ENCODE data around the gene COL11A1. TPM values are rescaled to one million over a fixed set of nuclear protein-coding genes. Genes with fewer than 3 reads are reported as not detected.

Gene COL11A1
- total and polyA plus RNA-seq, 2 of the 4 experiments (the other 2 are of a cell fraction), result 4.6 to 5.2 TPM

DNA sequence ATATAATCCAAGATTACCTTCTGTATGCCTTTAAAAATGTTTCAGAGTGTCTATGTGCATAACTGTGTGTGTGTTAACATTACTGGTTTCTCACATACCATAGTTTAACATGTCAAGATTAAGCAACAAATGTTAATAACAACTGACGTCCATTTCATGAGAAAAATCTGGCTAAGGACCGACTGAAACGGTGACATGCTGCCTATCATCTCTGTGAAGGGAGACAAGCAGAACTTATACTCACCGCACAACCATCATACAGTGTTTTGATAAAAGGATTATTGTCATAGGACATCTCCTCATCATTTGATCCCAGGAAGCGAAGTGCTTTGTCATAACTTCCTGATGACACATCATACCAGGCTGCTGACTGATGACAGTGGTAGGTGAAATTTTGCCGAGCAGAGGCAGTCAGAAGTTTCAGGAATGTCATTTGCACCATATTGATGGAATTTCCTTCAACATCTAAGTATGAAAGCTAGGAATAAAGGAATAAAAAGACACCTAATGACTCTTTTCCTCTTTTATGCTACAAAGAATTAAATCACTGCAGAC lies 228.8 kb downstream of the COL11A1 start:
- Histone ChIP-seq H2BK120ac (ENCODE audit: low read depth, low read length) (peak overlapping the region; percentile 89), H3K27me3 (ENCODE audit: control insufficient read depth, insufficient read depth, low read length) (no peaks in the 10 kb centered on the region), H3K4me1 (ENCODE audit: control insufficient read depth, insufficient read depth, low read length) (peaks cover 2% of the 10 kb centered on the region; the same call in 1 of the 2 replicates), H3K23ac (ENCODE audit: low read depth, low read length) (peak overlapping the region; percentile 88; the same call in 1 of the 2 replicates), H2BK5ac (ENCODE audit: low read depth, low read length, poor library complexity, severe bottlenecking) (peak overlapping the region; percentile 89), H2AK9ac (replicated peaks; ENCODE audit: low read depth, low read length, poor library complexity) (no peak overlapping the region), H3K4ac (ENCODE audit: low read depth, low read length) (peak overlapping the region; percentile 46; the same call in 1 of the 2 replicates), H4K20me1 (ENCODE audit: insufficient read depth, low read length) (no peaks in the 10 kb centered on the region), H3K18ac (ENCODE audit: low read depth, low read length) (peak overlapping the region; percentile 40; the same call in 1 of the 2 replicates), H2BK20ac (ENCODE audit: low read depth, low read length) (peak overlapping the region; percentile 92), H3K4me2 (ENCODE audit: low read depth, low read length) (peak overlapping the region; percentile 32; the same call in 1 of the 2 replicates), H3K56ac (ENCODE audit: extremely low read depth, insufficient read depth, low read length) (peak overlapping the region; percentile 64; the same call in 1 of the 2 replicates), H3K4me3 (ENCODE audit: insufficient read depth, low read depth, low read length) (no peak overlapping the region), H3K36me3 (ENCODE audit: control insufficient read depth, insufficient read depth, low read length) (no peaks in the 10 kb centered on the region), H3K9ac (ENCODE audit: low read depth, low read length) (no peak overlapping the region), H3K79me1 (ENCODE audit: low read depth in 1 of 2, low read length in 2 of 2) (no peaks in the 10 kb centered on the region), H4K91ac (ENCODE audit: insufficient read depth, low read depth, low read length) (peak overlapping the region; percentile 40; the same call in 1 of the 2 replicates), H2BK15ac (ENCODE audit: low read depth, low read length) (0 out of 3 replicates have a peak overlapping the region, but pooled peaks have one; percentile 2), H4K5ac (ENCODE audit: low read depth, low read length) (peak overlapping the region; percentile 16; the same call in 1 of the 2 replicates), H3K14ac (replicated peaks; ENCODE audit: low read depth, low read length) (peak overlapping the region; percentile 65; the same call in 1 of the 2 replicates), H3K9me1 (ENCODE audit: insufficient read depth, low read length) (no peaks in the 10 kb centered on the region), H3K9me3 (ENCODE audit: control insufficient read depth, insufficient read depth, low read length) (no peaks in the 10 kb centered on the region), H2AK5ac (ENCODE audit: low read depth, low read length) (no peak overlapping the region), H2AFZ (replicated peaks; ENCODE audit: low read length, poor library complexity) (peak overlapping the region; percentile 6), H4K8ac (ENCODE audit: low read depth in 2 of 2, low read length in 2 of 2) (peak overlapping the region in 1 of 2 experiments; percentile 69; a peak in 2 of 4 replicates), H3K27ac (ENCODE audit: insufficient read depth, low read length) (peak overlapping the region; percentile 6; the same call in 1 of the 2 replicates)
- CTCF ChIA-PET, result no interaction called here
- no TSS peak for BruUV-seq (replicated peaks)
- peak; percentile 31 for TF ChIP-seq CEBPB (IDR thresholded peaks at IDR 0.05; ENCODE audit: low read depth, low read length)
- TF ChIP-seq, protein P1, sequence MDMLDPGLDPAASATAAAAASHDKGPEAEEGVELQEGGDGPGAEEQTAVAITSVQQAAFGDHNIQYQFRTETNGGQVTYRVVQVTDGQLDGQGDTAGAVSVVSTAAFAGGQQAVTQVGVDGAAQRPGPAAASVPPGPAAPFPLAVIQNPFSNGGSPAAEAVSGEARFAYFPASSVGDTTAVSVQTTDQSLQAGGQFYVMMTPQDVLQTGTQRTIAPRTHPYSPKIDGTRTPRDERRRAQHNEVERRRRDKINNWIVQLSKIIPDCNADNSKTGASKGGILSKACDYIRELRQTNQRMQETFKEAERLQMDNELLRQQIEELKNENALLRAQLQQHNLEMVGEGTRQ (IDR thresholded peaks at IDR 0.05; ENCODE audit: low read depth, low read length), result no peak
- TF ChIP-seq NFE2L2 (IDR thresholded peaks at IDR 0.05; ENCODE audit: low read depth, low read length), result peak; percentile 58
- peak; percentile 53; the same call in 1 of the 2 replicates for TF ChIP-seq MAFK (IDR thresholded peaks at IDR 0.05; ENCODE audit: low read depth, low read length)
- peak; percentile 26; the same call in 1 of the 2 replicates for TF ChIP-seq FOS (IDR thresholded peaks at IDR 0.05; ENCODE audit: low read depth, low read length)
- WGBS, 2 experiments (ENCODE audit: extremely low coverage in 2 of 2, insufficient read length in 1 of 2), result 0% methylated on average over 1 of the region's 6 CpGs; no CpG with 5 or more reads in 1 of the 2 experiments
- dilution Hi-C loops (cut with HindIII; ENCODE audit: low sequenced_read_pairs, unreplicated experiment) (no loop called here), intact Hi-C loops (cut with micrococcal nuclease) (no loop called here), in situ Hi-C loops (cut with MboI; ENCODE audit: low sequenced_read_pairs) (no loop called here)
- DNase-seq (peak; percentile 86), ATAC-seq (ENCODE audit: low read depth) (peak; percentile 80)
- POLR2A ChIA-PET (ENCODE audit: unreplicated experiment), result no interaction called here

Data from IMR-90 (cell line).